PC-9 (cell line): ENCODE results near the gene DDI2. TPM values are rescaled to one million over a fixed set of nuclear protein-coding genes. Genes with fewer than 3 reads are reported as not detected.
A peak's percentile ranks its signal among the peaks of the same experiment; 100 is the strongest.

Experiments
- BruUV-seq: library from RNA; stranded (reverse); fragments of 400-500 nt; replicated peaks from 2 replicates; lab custom pipeline; 2021; lab: Mats Ljungman, UMichigan
- CTCF ChIA-PET: fragments of 300-600 bp; sonication (Branson Sonifier 250); formaldehyde crosslinking; loops from one replicate; lab custom pipeline; 2022; ENCODE audit warnings: antibody characterized with exemption; lab: Charles Lee
- POLR2A ChIA-PET: fragments of 300-600 bp; sonication (Branson Sonifier 250); formaldehyde crosslinking; loops from one replicate; lab custom pipeline; 2022; ENCODE audit warnings: antibody characterized with exemption; ENCODE audit not compliant: unreplicated experiment; lab: Charles Lee
- DNase-seq, 2 experiments: peaks; one replicate each; pipeline versions ENCODE4 v3.0.0 to v3.0.0-alpha.2; 2015 to 2022; ENCODE audit warnings: mixed read lengths in 1 of 2
- H2AFZ ChIP-seq: fragments of 200-600 bp; sonication (generic); 2 replicates; pipeline ENCODE4 v1.8.1; 2017; ENCODE audit warnings: antibody characterized with exemption
- H3F3A ChIP-seq: fragments of 200-600 bp; sonication (generic); 2 replicates; pipeline ENCODE4 v1.8.1; 2017; ENCODE audit warnings: antibody characterized with exemption, mild to moderate bottlenecking, low read depth; ENCODE audit not compliant: insufficient read depth
- H3K27ac ChIP-seq: fragments of 200-600 bp; sonication (generic); 2 replicates; pipeline ENCODE4 v1.6.1; 2016; ENCODE audit warnings: mixed run types
- H3K27me3 ChIP-seq: fragments of 200-600 bp; sonication (generic); 2 replicates; pipeline ENCODE4 v1.6.1; 2016; ENCODE audit warnings: low read depth, mixed run types; ENCODE audit not compliant: insufficient read depth
- H3K36me3 ChIP-seq: fragments of 200-600 bp; sonication (generic); 2 replicates; pipeline ENCODE4 v1.6.1; 2016; ENCODE audit warnings: low read depth, mixed run types
- H3K4me1 ChIP-seq: fragments of 200-600 bp; sonication (generic); replicated peaks from 2 replicates; pipeline ENCODE4 v1.6.1; 2016; ENCODE audit warnings: mixed run types; ENCODE audit not compliant: insufficient read depth
- H3K4me2 ChIP-seq: fragments of 200-600 bp; sonication (generic); 2 replicates; pipeline ENCODE4 v1.6.1; 2017; ENCODE audit warnings: mixed run types
- H3K4me3 ChIP-seq: fragments of 200-600 bp; sonication (generic); 2 replicates; pipeline ENCODE4 v1.6.1; 2016; ENCODE audit warnings: mixed run types
- H3K79me2 ChIP-seq: fragments of 200-600 bp; sonication (generic); 2 replicates; pipeline ENCODE4 v1.6.1; 2017; ENCODE audit warnings: low read depth, mixed run types
- H3K9me2 ChIP-seq: fragments of 200-600 bp; sonication (generic); 2 replicates; pipeline ENCODE4 v1.8.1; 2017; ENCODE audit warnings: mild to moderate bottlenecking; ENCODE audit not compliant: insufficient read depth
- H3K9me3 ChIP-seq: fragments of 200-600 bp; sonication (generic); 2 replicates; pipeline ENCODE4 v1.8.1; 2016; ENCODE audit warnings: low read depth; ENCODE audit not compliant: insufficient read depth
- H4K20me1 ChIP-seq: fragments of 200-600 bp; sonication (generic); 2 replicates; pipeline ENCODE4 v1.8.1; 2017; ENCODE audit not compliant: insufficient read depth
- CTCF ChIP-seq: fragments of 200-600 bp; sonication (generic); conservative IDR thresholded peaks from 2 replicates; pipeline ENCODE4 v1.6.1; 2017; ENCODE audit warnings: mixed run types, antibody characterized with exemption, mild to moderate bottlenecking, moderate library complexity
- EZH2 ChIP-seq: fragments of 200-600 bp; sonication (generic); IDR thresholded peaks from 2 replicates; pipeline ENCODE4 v1.8.0; 2017; ENCODE audit warnings: antibody characterized with exemption, low read depth
- intact Hi-C: fragments of 100-400 bp; cut with micrococcal nuclease; formaldehyde crosslinking; loops from one replicate; pipeline ENCODE4 v1.10.0; 2022; ENCODE audit not compliant: unreplicated experiment
- total RNA-seq: library from RNA; stranded (reverse); gene quantifications from 2 replicates; pipeline ENCODE4 v1.2.3, GENCODE V29; 2021

DDI2 gene
- total RNA-seq, 1 experiment from 2014 or later = 38.0 TPM

GRCh38 chr1:15682936-15683341 is 65.7 kb downstream of the DDI2 start:
- Histone ChIP-seq H3K36me3 (no peaks in the 10 kb centered on the region), H3K4me3 (no peak overlapping the region), H3K27me3 (no peaks in the 10 kb centered on the region), H3K4me1 (peaks cover 62% of the 10 kb centered on the region), H2AFZ (no peak overlapping the region), H3K9me2 (no peaks in the 10 kb centered on the region), H3K79me2 (peaks cover 34% of the 10 kb centered on the region), H3K27ac (peak overlapping the region; percentile 98), H3K4me2 (peak overlapping the region; percentile 84; the same call in 1 of the 2 replicates), H4K20me1 (no peaks in the 10 kb centered on the region), H3K9me3 (no peaks in the 10 kb centered on the region), H3F3A (peaks cover 46% of the 10 kb centered on the region)
- ChIA-PET POLR2A (interaction anchor here (0.6 kb wide), 1 partner anchor 67 kb away, joined by 3 read pairs; no protein-coding TSS in a partner anchor), CTCF (no interaction called here)
- BruUV-seq = no TSS peak
- intact Hi-C loops = loop anchor here (5.0 kb wide), 1 partner anchor 464 kb away; no protein-coding TSS in a partner anchor
- no peak for TF ChIP-seq CTCF
- TF ChIP-seq EZH2 = no peak
- DNase-seq = no peak

GRCh38 chr1:15683345-15684039 is 66.2 kb downstream of the DDI2 start:
- CTCF ChIA-PET = no interaction called here
- no peak for DNase-seq
- no peaks in the 10 kb centered on the region for H4K20me1 ChIP-seq
- peaks cover 59% of the 10 kb centered on the region for H3K4me1 ChIP-seq
- no peaks in the 10 kb centered on the region for H3K27me3 ChIP-seq
- H3K36me3 ChIP-seq = no peaks in the 10 kb centered on the region
- peak overlapping the region; percentile 92 for H3K4me2 ChIP-seq
- no peaks in the 10 kb centered on the region for H3K9me3 ChIP-seq
- POLR2A ChIA-PET = no interaction called here
- H3K27ac ChIP-seq = peak overlapping the region; percentile 98
- TF ChIP-seq EZH2 = no peak
- H3K9me2 ChIP-seq = no peaks in the 10 kb centered on the region
- H3F3A ChIP-seq = peaks cover 46% of the 10 kb centered on the region
- TSS peak; percentile 29 for BruUV-seq
- H3K4me3 ChIP-seq = peak overlapping the region; percentile 65
- H3K79me2 ChIP-seq = peaks cover 40% of the 10 kb centered on the region
- 0 out of 2 replicates have a peak overlapping the region, but pooled peaks have one; percentile 55 for H2AFZ ChIP-seq
- intact Hi-C loops = loop anchor here (5.0 kb wide), 1 partner anchor 464 kb away; no protein-coding TSS in a partner anchor

GRCh38 chr1:15684042-15684461 is 66.8 kb downstream of the DDI2 start, which contains the start of gene PLEKHM2:
Gene PLEKHM2 (plus strand): TSS chr1:15684320. CDS start chr1:15684559, 239 bp downstream.
- intact Hi-C loops = loop anchor here (5.0 kb wide), 1 partner anchor 463 kb away; no protein-coding TSS in a partner anchor
- Histone ChIP-seq H3K79me2 (peaks cover 45% of the 10 kb centered on the region), H3K27ac (peak within 1 kb of the TSS; percentile 98), H3K9me3 (no peaks in the 10 kb centered on the region), H3K4me2 (peak within 1 kb of the TSS; percentile 92), H4K20me1 (no peaks in the 10 kb centered on the region), H3K36me3 (no peaks in the 10 kb centered on the region), H3K27me3 (no peaks in the 10 kb centered on the region), H3K4me3 (peak within 1 kb of the TSS; percentile 65), H3F3A (peaks cover 43% of the 10 kb centered on the region), H3K9me2 (no peaks in the 10 kb centered on the region), H2AFZ (peak within 1 kb of the TSS; percentile 55; the same call in 1 of the 2 replicates), H3K4me1 (peaks cover 55% of the 10 kb centered on the region)
- DNase-seq = peak in 1 of 2 experiments; percentile 14
- ChIA-PET POLR2A (no interaction called here), CTCF (no interaction called here)
- BruUV-seq = no TSS peak
- TF ChIP-seq CTCF (no peak), EZH2 (no peak)
